H1 (cell line): ENCODE data around the gene DDX60. TPM values are rescaled to one million over a fixed set of nuclear protein-coding genes. Genes with fewer than 3 reads are reported as not detected.

Experiments
- CTCF ChIA-PET: fragments of 300-600 bp; sonication (Branson Sonifier 250); formaldehyde crosslinking; loops from one replicate; lab custom pipeline; 2021; ENCODE audit not compliant: partially characterized antibody; lab: Charles Lee
- POLR2A ChIA-PET: fragments of 300-600 bp; sonication (Branson Sonifier 250); formaldehyde crosslinking; loops from one replicate; lab custom pipeline; 2021; ENCODE audit warnings: inconsistent platforms; ENCODE audit not compliant: partially characterized antibody; lab: Charles Lee
- DNase-seq, 2 experiments: peaks; one replicate each; pipeline versions ENCODE4 v3.0.0 to v3.0.0-alpha.2; 2010 to 2022; ENCODE audit warnings: low spot score in 2 of 2, low read depth in 1 of 2, mixed read lengths in 1 of 2
- FAIRE-seq: peaks from 2 replicates; lab custom pipeline; 2011; peaks lifted over from hg19 to GRCh38; lab: Jason Lieb, UNC
- H2AFZ ChIP-seq: 2 replicates; pipeline ENCODE4 v1.8.1; 2012; ENCODE audit warnings: low read length, inconsistent platforms
- H2AK5ac ChIP-seq: 2 replicates; pipeline ENCODE4 v1.6.1; 2013; ENCODE audit warnings: low read depth, low read length
- H2BK120ac ChIP-seq: replicated peaks from 2 replicates; pipeline ENCODE3; 2013; ENCODE audit warnings: low read depth, low read length, inconsistent platforms
- H2BK12ac ChIP-seq: 2 replicates; pipeline ENCODE4 v1.6.1; 2013; ENCODE audit warnings: low read depth, low read length
- H2BK15ac ChIP-seq: 2 replicates; pipeline ENCODE4 v1.6.1; 2013; ENCODE audit warnings: low read length
- H2BK20ac ChIP-seq: 2 replicates; pipeline ENCODE4 v1.6.1; 2013; ENCODE audit warnings: low read length
- H2BK5ac ChIP-seq: 2 replicates; pipeline ENCODE4 v1.6.1; 2013; ENCODE audit warnings: low read depth, low read length
- H3K14ac ChIP-seq: 2 replicates; pipeline ENCODE4 v1.6.1; 2013; ENCODE audit warnings: inconsistent platforms; ENCODE audit not compliant: insufficient read length
- H3K18ac ChIP-seq: 2 replicates; pipeline ENCODE4 v1.6.1; 2013; ENCODE audit warnings: low read length; ENCODE audit errors: extremely low read depth
- H3K23ac ChIP-seq: 2 replicates; pipeline ENCODE4 v1.6.1; 2013; ENCODE audit warnings: inconsistent platforms; ENCODE audit not compliant: insufficient read length
- H3K23me2 ChIP-seq: 2 replicates; pipeline ENCODE4 v1.6.1; 2013; ENCODE audit warnings: low read depth, low read length
- H3K27ac ChIP-seq: 2 replicates; pipeline ENCODE4 v1.6.1; 2011; ENCODE audit warnings: low read depth, low read length, inconsistent platforms
- H3K27me3 ChIP-seq, 4 experiments: replicated peaks in 1 of 4; 1 replicate in 1 of 4; 2 replicates in 3 of 4; pipeline versions ENCODE4 v1.6.1 to v1.8.1; 2011 to 2013; ENCODE audit warnings: low read length in 3 of 4, mild to moderate bottlenecking in 3 of 4, inconsistent platforms in 2 of 4, mixed read lengths in 2 of 4, moderate library complexity in 1 of 4; ENCODE audit not compliant: control insufficient read depth in 3 of 4, insufficient read depth in 3 of 4; ENCODE audit errors: extremely low read depth in 1 of 4
- H3K36me3 ChIP-seq, 4 experiments: 2 replicates each; pipeline versions ENCODE4 v1.6.1 to v1.8.1; 2011 to 2013; ENCODE audit warnings: mild to moderate bottlenecking in 4 of 4, low read length in 3 of 4, moderate library complexity in 2 of 4, control low read depth in 1 of 4, inconsistent platforms in 1 of 4; ENCODE audit not compliant: insufficient read depth in 4 of 4, control insufficient read depth in 2 of 4
- H3K4ac ChIP-seq: replicated peaks from 2 replicates; pipeline ENCODE3; 2013; ENCODE audit warnings: low read length, low read depth, mixed read lengths, inconsistent platforms; ENCODE audit not compliant: insufficient read length
- H3K4me1 ChIP-seq, 4 experiments: replicated peaks in 1 of 4; 1 replicate in 1 of 4; 2 replicates in 3 of 4; pipeline versions ENCODE4 v1.6.1 to v1.8.1; 2011 to 2013; ENCODE audit warnings: low read length in 3 of 4, inconsistent platforms in 2 of 4, mixed read lengths in 1 of 4; ENCODE audit not compliant: insufficient read depth in 4 of 4, control insufficient read depth in 3 of 4
- H3K4me2 ChIP-seq, 2 experiments: 2 replicates each; pipeline versions ENCODE4 v1.6.1 to v1.8.1; 2011 to 2013; ENCODE audit warnings: low read depth in 2 of 2, low read length in 2 of 2, control low read depth in 1 of 2, inconsistent platforms in 1 of 2, mild to moderate bottlenecking in 1 of 2; ENCODE audit not compliant: insufficient read depth in 1 of 2
- H3K4me3 ChIP-seq, 4 experiments: fragments of 200-600, 300-600 bp in 1 of 4; sonication (generic), shearing (Covaris generic), sonication (Bioruptor Twin) in 1 of 4; 2 replicates each; pipeline versions ENCODE4 v1.5.1 to v1.8.1; 2011 to 2016; ENCODE audit warnings: low read length in 4 of 4, low read depth in 3 of 4, control low read depth in 2 of 4, inconsistent platforms in 2 of 4, mild to moderate bottlenecking in 2 of 4, mixed read lengths in 1 of 4, moderate library complexity in 1 of 4; ENCODE audit not compliant: insufficient read depth in 2 of 4; ENCODE audit errors: extremely low read depth in 1 of 4
- H3K56ac ChIP-seq: replicated peaks from 2 replicates; pipeline ENCODE3; 2013; ENCODE audit warnings: low read depth, mild to moderate bottlenecking, mixed read lengths, low read length, inconsistent platforms; ENCODE audit not compliant: insufficient read length
- H3K79me1 ChIP-seq: 2 replicates; pipeline ENCODE4 v1.6.1; 2013; ENCODE audit warnings: low read depth, low read length, control low read depth
- H3K79me2 ChIP-seq, 2 experiments: 2 replicates each; pipeline versions ENCODE4 v1.6.1 to v1.8.1; 2012 to 2013; ENCODE audit warnings: low read length in 2 of 2, mild to moderate bottlenecking in 2 of 2, inconsistent platforms in 1 of 2; ENCODE audit not compliant: insufficient read depth in 2 of 2, control insufficient read depth in 1 of 2
- H3K9ac ChIP-seq, 4 experiments: replicated peaks in 1 of 4; 1 replicate in 1 of 4; 2 replicates in 3 of 4; pipeline versions ENCODE4 v1.6.1 to v1.8.1; 2011 to 2013; ENCODE audit warnings: low read depth in 3 of 4, low read length in 3 of 4, control low read depth in 2 of 4, mild to moderate bottlenecking in 2 of 4, moderate library complexity in 2 of 4, inconsistent platforms in 1 of 4; ENCODE audit errors: extremely low read depth in 1 of 4
- H3K9me3 ChIP-seq, 2 experiments: 2 replicates each; pipeline versions ENCODE4 v1.6.1 to v1.8.1; 2012 to 2013; ENCODE audit warnings: mild to moderate bottlenecking in 2 of 2, moderate library complexity in 2 of 2, control low read depth in 1 of 2, inconsistent platforms in 1 of 2, low read depth in 1 of 2, low read length in 1 of 2, mixed read lengths in 1 of 2; ENCODE audit not compliant: insufficient read depth in 2 of 2
- H4K20me1 ChIP-seq, 2 experiments: replicated peaks in 1 of 2; 2 replicates each; pipeline versions ENCODE3 to v1.8.1; 2011 to 2013; ENCODE audit warnings: inconsistent platforms in 2 of 2, low read length in 2 of 2, mild to moderate bottlenecking in 1 of 2; ENCODE audit not compliant: insufficient read depth in 2 of 2, control insufficient read depth in 1 of 2
- H4K5ac ChIP-seq: 2 replicates; pipeline ENCODE4 v1.6.1; 2013; ENCODE audit warnings: low read length, low read depth, mixed read lengths, inconsistent platforms; ENCODE audit not compliant: insufficient read length
- H4K8ac ChIP-seq: 2 replicates; pipeline ENCODE4 v1.8.0; 2013; ENCODE audit warnings: mild to moderate bottlenecking, moderate library complexity, low read length, inconsistent platforms; ENCODE audit not compliant: insufficient read depth; ENCODE audit errors: extremely low read depth
- H4K91ac ChIP-seq: replicated peaks from 2 replicates; pipeline ENCODE3; 2013; ENCODE audit warnings: low read length, mixed read lengths, inconsistent platforms; ENCODE audit not compliant: insufficient read length
- CHD1 ChIP-seq: IDR thresholded peaks from 2 replicates; pipeline ENCODE4 v1.6.1; 2012; ENCODE audit warnings: low read depth, low read length, improper control_type of control experiment
- SP4 ChIP-seq: IDR thresholded peaks from 2 replicates; pipeline ENCODE4 v1.6.1; 2012; ENCODE audit warnings: low read length, inconsistent platforms
- WGBS, 2 experiments: shearing (Covaris generic) in 1 of 2; methylation state at CpG; one replicate each; pipeline versions ENCODE4 v1.1.6 to v1.1.7; 2013 to 2015; ENCODE audit warnings: low lambda C conversion rate in 2 of 2, mixed read lengths in 2 of 2, inconsistent platforms in 1 of 2, low coverage in 1 of 2, missing lambda C conversion rate in 1 of 2; ENCODE audit not compliant: insufficient replicate concordance in 2 of 2, insufficient coverage in 1 of 2, insufficient read length in 1 of 2; ENCODE audit errors: extremely low coverage in 1 of 2, missing lambda C conversion rate in 1 of 2; 5-methylcytosine and 5-hydroxymethylcytosine counted together
- polyA plus RNA-seq, 7 experiments: library from polyadenylated mRNA; depleted of rRNA in 3 of 7; stranded (reverse) in 5 of 7; unstranded in 2 of 7; fragments of >200 nt in 5 of 7; fragments of 200-250 nt in 2 of 7; gene quantifications; 1 replicate in 5 of 7; 2 replicates in 1 of 7; 4 replicates in 1 of 7; pipeline versions ENCODE4 v1.2.1 to v1.2.3, GENCODE V29; 2011 to 2013; ENCODE audit warnings: missing spikeins in 2 of 7, mixed read lengths in 2 of 7
- total RNA-seq: library from RNA; stranded (reverse); fragmentation: NEBNext Ultra II Directional; extraction: Animal tissue kit (Norgen Biotek cat#: 25700); gene quantifications from 2 replicates; pipeline ENCODE4 v1.2.1, GENCODE V29; 2021

Gene DDX60
- total and polyA plus RNA-seq, 2 of the 8 experiments (the other 6 are each of a cell fraction or from before 2014, with no cell fraction given): 1.00 to 1.6 TPM

DNA sequence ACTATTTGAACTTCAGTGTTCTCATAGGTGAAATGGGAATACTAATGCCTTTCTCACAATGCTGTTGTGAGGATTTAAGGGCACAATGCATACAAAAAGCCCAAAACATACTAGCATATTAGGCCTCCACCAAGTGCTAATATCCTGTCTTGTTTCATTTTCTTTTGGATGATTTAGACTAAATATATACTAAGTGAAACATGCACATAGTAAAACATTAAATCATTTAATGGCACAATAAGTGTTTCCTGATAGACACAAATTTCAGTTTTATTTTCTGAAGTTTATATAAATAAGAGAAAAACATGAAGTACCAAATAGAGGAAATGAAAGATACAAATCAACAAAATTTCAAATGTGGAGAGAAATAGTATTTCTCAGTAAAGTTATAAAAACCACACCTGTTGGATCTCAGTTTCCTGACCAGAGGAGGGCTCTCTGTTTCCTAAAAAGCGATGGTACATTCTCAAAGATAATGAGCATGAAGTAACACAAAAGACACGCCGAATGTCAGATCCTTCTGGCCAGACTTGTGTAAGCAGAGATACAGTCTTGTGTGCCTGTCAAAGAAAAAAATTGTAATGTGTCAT lies 25.1 kb downstream of the DDX60 start:
- H2BK12ac ChIP-seq: no peak overlapping the region
- POLR2A ChIA-PET: no interaction called here
- 94% methylated on average over 3 of the region's 3 CpGs; no CpG with 5 or more reads in 1 of the 2 experiments for WGBS, 2 experiments

More for the DNA sequence above, 25.1 kb downstream of the DDX60 start:
- no peak for FAIRE-seq
- no peak overlapping the region for H2BK15ac ChIP-seq
- no peak overlapping the region for H3K18ac ChIP-seq
- H2AK5ac ChIP-seq: no peak overlapping the region
- no peak overlapping the region for H3K14ac ChIP-seq
- H2BK20ac ChIP-seq: no peak overlapping the region
- no peaks in the 10 kb centered on the region for H3K23me2 ChIP-seq
- TF ChIP-seq CHD1 (no peak), SP4 (no peak)
- TF ChIP-seq, all 59 proteins: peak for 0
- Histone ChIP-seq H4K5ac (no peak overlapping the region), H3K27ac (no peak overlapping the region), H3K56ac (no peak overlapping the region), H4K91ac (no peak overlapping the region), H3K23ac (no peak overlapping the region), H2AFZ (no peak overlapping the region), H3K79me2 (no peaks in the 10 kb centered on the region), H2BK120ac (no peak overlapping the region), H3K4me3 (no peak overlapping the region), H3K27me3 (no peaks in the 10 kb centered on the region), H3K9me3 (no peaks in the 10 kb centered on the region), H3K9ac (no peak overlapping the region), H2BK5ac (no peak overlapping the region), H3K36me3 (no peaks in the 10 kb centered on the region), H3K4me2 (no peak overlapping the region), H4K20me1 (no peaks in the 10 kb centered on the region), H3K4ac (no peak overlapping the region), H3K4me1 (0 out of 7 replicates have a peak, but pooled peaks cover 0 to 2% (median 0%) of the 10 kb centered on the region in 4 experiments), H4K8ac (no peak overlapping the region), H3K79me1 (no peaks in the 10 kb centered on the region)
- no peak for DNase-seq
- CTCF ChIA-PET: interaction anchor here (1.1 kb wide), 1 partner anchor 18 kb away, joined by 3 read pairs; no protein-coding TSS in a partner anchor
